GM12891 (cell line): Measurements from ENCODE around the gene GIT1.

ENCODE experiments used
- DNase-seq: peaks from one replicate; pipeline ENCODE4 v3.0.0; 2011; ENCODE audit warnings: low spot score; ENCODE audit not compliant: insufficient read length
- FAIRE-seq: peaks from 2 replicates; lab custom pipeline; 2011; peaks lifted over from hg19 to GRCh38; lab: Jason Lieb, UNC
- PAX5 ChIP-seq: IDR thresholded peaks from 2 replicates; pipeline ENCODE4 v1.6.1; 2011; ENCODE audit warnings: low read length, moderate library complexity, mild to moderate bottlenecking; ENCODE audit not compliant: insufficient read depth, severe bottlenecking
- POLR2A ChIP-seq: IDR thresholded peaks from 2 replicates; pipeline ENCODE4 v1.6.1; 2011; ENCODE audit warnings: low read depth, low read length, control low read depth
- POLR2AphosphoS5 ChIP-seq: IDR thresholded peaks from 2 replicates; pipeline ENCODE4 v1.6.1; 2011; ENCODE audit warnings: low read depth, low read length, control low read depth
- POU2F2 ChIP-seq: IDR thresholded peaks from 2 replicates; pipeline ENCODE4 v1.6.1; 2011; ENCODE audit warnings: low read depth, mild to moderate bottlenecking, control low read depth, low read length, moderate library complexity
- SPI1 ChIP-seq: IDR thresholded peaks from 2 replicates; pipeline ENCODE4 v1.6.1; 2011; ENCODE audit warnings: low read depth, low read length, control low read depth
- TAF1 ChIP-seq: IDR thresholded peaks from 2 replicates; pipeline ENCODE4 v1.6.1; 2011; ENCODE audit warnings: low read depth, low read length, control low read depth

GIT1 gene

DNA sequence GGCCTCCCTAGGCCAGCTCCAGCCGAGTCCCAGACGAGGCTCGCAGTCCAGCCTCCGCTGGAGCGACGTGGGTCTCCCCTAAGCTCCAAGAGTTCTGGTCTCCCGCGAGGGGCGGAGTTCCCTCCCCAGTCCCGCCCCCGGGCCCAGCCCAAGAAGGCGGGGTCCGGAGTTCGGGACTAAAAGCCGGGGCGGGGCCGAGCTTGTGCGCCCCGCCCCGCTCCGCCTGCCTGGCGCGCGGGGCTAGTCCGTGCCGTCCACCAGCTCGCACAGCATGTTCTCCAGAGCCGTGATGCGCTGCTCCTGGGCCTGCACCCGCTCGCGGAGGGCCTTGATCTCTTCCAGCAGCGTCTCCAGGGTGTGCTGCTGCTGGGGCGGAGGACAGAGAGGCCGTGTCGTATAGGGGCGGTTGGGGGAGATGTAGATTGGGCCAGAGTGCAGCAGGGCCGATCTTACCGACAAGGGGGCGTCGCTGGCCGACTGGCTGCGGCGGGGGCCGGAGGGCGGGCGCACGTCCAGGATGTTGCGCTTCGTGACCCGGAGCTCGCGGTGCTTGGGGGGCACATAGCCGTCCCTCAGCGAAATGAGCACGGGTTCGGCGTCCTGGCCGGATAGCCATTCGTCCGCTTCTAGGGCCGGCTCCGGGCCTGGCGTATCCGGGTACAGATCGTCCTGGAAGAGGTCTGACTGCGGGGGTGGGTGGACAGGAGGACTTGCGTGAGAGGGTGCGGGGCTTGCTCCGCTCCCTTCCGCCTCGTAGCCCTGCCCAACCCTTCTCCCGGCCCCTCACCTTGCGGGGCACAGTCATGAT lies 26.2 kb upstream of the GIT1 start:
- peak; percentile 90 for FAIRE-seq
- DNase-seq: peak; percentile 90
- TF ChIP-seq SPI1 (no peak), PAX5 (no peak), POLR2A (no peak), POLR2AphosphoS5 (no peak), TAF1 (no peak), POU2F2 (no peak)

DNA sequence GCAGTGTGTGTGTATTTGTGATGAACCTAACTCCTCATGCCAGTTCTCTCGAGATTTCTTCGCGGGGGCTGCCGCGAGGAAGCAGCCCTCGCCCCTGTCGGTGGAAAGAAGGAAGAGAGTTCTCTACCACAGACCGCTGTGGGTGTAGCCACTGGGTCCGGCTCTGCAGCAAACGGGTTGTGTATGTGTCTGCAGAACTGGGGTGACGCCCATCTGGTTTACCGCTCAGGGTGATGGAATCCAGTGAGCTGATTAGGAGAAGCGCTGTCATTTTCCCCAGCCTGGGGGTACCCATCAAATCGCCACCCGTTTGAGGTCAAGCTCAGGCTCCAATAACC lies 25.6 kb upstream of the GIT1 start:
- DNase-seq: peak; percentile 49
- no peak for FAIRE-seq
- TF ChIP-seq PAX5 (no peak), POLR2A (no peak), POLR2AphosphoS5 (no peak), POU2F2 (no peak), SPI1 (no peak), TAF1 (no peak)

DNA sequence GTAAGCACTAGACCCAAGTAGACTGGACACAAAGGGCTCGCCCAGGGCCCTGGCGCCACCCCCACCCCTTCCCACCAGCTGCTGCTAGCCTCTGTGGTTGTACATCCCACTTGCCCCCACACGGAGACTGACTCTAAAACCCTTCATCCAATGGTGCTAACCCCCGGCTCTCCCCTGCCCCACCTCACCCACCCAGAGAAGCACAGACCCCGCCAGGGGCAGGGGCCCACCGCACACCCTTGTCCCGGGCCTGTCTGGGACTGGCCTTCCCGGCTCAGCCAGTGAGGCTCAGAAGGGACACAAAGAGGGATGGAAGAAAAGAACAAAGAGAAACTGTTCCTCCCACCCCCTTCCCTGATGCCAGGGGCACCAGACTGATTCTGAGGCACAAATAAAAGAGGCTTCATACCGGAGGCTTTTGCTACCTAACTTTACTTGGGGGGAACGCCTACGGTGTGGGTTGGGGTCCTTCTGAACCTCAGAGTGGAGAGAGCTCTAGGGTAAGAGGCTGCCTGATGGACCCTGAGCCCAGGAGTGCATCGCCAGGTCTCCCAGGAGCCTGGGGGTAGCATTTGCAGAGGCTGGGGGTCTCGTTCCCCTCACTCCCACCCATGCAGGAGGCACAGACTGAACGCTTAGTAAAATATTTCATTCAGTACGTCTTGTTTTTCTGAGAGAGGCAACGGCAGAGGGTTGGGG lies 25.1 kb upstream of the GIT1 start:
- TF ChIP-seq TAF1 (no peak), SPI1 (no peak)
- no peak for FAIRE-seq
- no peak for DNase-seq

DNA sequence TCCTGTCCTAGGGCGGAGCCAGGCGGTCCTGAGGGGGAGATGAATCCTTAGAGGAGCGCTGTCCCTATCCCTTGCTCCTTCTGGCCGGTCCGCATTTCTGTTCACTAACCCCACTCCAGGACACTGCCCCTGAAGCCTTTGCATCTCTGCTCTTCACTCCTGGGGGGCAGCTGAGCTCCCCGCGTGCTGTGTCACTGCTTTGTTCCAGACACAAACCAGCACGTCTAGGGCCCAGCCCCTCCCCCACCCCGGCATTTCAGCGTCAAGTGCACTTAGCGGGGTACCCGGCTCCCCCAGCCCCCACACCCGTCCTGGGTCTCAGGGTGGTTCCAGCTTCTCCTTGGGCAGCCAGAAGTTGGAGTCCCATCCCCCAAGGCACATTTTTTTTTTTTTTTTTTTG lies 24.4 kb upstream of the GIT1 start:
- FAIRE-seq (no peak), DNase-seq (no peak)
- TF ChIP-seq POU2F2 (no peak), POLR2A (no peak), PAX5 (no peak), POLR2AphosphoS5 (no peak), SPI1 (no peak), TAF1 (no peak)

DNA sequence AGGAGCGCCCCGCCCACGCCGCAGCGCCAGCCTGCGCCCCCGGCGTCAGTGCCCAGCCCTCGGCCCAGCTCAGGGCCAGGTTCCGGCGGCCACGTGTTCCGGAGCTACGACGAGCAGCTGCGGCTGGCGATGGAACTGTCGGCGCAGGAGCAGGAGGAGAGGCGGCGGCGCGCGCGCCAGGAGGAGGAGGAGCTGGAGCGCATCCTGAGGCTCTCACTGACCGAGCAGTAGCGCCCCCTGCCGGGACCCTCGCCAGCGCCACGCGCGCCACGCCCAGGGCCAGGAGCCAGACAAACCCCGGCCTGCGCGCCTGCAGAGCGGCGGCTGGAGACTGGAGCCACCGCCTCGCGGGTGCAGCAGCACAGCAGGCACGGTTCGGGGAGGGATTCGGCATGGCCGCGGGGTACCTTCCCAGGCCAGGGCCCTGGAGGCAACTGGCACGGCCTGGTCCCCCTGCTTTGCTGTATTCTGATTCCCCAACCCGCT lies 23.9 kb upstream of the GIT1 start:
- TF ChIP-seq POLR2AphosphoS5: no peak
- TF ChIP-seq PAX5: peak; percentile 92
- peak; percentile 76 for DNase-seq
- peak; percentile 94 for FAIRE-seq

DNA sequence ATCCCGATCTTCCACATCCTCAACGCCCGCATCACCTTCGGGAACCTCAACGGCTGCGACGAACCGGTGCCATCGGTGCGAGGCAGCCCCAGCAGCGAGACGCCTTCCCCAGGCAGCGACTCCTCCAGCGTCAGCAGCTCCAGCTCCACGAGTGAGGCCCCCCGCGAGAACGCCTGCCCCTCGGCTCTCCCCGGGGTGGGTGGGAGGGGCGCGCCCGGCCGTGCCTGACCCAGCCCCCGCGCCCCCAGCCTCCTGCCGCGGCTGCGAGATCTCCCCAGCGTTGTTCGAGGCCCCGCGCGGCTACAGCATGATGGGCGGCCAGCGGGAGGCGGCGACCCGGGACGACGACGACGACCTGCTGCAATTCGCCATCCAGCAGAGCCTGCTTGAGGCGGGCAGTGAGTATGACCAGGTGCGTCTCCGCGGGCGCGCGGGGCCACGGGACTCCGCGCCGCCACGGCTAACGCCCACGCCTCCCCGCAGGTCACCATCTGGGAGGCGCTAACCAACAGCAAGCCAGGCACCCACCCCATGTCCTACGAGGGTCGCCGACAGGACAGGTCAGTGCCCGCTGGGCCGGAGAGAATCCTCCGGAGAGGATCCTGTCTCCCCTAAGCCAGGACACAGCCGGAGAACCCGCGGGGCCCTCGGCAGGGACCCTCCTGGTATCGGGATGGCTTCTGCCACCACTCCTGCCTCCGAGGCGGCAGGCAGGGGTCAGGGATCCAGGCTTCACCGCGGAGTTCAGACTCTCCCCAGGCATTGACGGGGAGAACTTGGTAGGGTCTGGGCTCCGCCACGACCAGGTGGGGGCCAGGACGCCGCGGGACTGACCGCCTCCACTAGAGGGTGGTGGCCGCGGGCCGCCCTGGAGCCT lies 23.2 kb upstream of the GIT1 start:
- TF ChIP-seq POLR2A: no peak
- no peak for TF ChIP-seq TAF1
- DNase-seq (no peak), FAIRE-seq (no peak)

DNA sequence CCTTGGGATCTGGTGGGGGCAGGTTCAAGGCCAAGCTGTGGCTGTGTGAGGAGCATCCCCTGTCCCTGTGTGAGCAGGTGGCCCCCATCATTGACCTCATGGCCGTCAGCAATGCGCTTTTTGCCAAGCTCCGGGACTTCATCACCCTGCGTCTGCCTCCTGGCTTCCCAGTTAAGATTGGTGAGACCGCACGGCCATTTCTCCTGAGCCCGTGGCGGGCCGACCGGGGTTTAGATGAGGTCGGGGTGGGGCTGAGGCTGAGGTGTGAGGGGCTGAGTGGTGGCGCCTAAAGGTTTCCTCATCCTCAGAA lies 22.6 kb upstream of the GIT1 start:
- DNase-seq: no peak
- FAIRE-seq: no peak
- TF ChIP-seq SPI1: no peak
- TF ChIP-seq POU2F2: no peak
- no peak for TF ChIP-seq PAX5
- no peak for TF ChIP-seq TAF1
- no peak for TF ChIP-seq POLR2A
- no peak for TF ChIP-seq POLR2AphosphoS5

DNA sequence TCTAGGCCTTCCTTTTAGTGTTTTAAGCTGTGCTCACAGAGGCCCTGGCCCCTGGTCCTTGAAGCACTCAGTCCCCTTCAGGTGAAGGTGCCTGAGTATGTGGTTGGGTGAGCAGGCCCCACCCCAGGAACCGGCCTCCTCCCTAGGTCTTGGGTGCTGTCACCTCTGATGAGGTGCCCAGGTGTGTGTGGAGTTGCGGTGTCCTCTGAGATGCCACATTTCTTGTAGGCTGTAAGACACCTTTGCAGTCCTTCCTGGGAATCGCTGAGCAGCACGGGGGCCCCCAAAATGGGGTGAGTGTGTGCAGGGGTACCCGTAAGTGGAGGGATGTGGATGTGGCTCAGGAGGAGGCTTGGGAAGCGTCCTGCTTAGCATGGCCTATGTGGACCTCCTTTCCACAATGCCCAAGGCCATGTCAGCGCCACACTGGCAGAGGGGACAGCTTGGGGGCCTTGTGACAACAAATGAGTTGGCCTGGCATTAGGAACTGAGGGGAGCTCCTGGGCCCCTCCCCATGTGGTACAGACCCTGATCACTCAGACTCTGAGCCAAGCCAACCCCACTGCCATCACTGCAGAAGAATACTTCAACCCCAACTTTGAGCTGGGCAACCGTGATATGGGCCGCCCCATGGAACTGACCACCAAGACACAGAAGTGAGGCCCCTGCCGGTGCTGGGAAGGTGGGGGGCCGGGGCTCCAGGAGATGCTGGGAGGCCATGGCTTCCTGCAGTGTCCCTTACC lies 22.1 kb upstream of the GIT1 start:
- no peak for DNase-seq
- TF ChIP-seq SPI1 (no peak), PAX5 (no peak), POU2F2 (no peak), POLR2AphosphoS5 (no peak), POLR2A (no peak), TAF1 (no peak)
- no peak for FAIRE-seq

DNA sequence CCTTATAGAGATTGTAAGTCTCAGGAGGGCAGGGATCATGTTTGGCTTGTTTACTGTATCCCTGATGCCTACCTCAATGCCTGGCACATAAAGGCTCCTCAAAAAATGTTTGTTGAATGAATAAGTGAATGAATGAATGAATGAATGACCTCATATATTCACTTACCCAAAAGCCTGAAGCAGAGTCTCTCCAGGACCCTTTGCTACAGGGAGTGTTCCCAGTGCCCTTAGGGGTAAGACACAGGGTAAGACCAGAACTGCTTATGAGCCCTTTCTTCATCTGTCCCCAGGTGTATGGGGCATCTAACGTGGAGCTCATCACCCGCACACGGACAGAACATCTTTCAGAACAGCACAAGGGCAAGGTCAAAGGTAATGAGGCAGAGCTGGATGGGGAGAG lies 20.9 kb upstream of the GIT1 start:
- no peak for DNase-seq
- no peak for TF ChIP-seq SPI1
- TF ChIP-seq PAX5: no peak
- TF ChIP-seq POLR2A: no peak
- no peak for TF ChIP-seq TAF1
- no peak for TF ChIP-seq POLR2AphosphoS5
- TF ChIP-seq POU2F2: no peak
- no peak for FAIRE-seq
